PFSK-1 (cell line): Measurements from ENCODE around the gene CBX7.
A peak's percentile ranks its signal among the peaks of the same experiment; 100 is the strongest.

Experiments used
- FOXP2 ChIP-seq: optimal IDR thresholded peaks from 2 replicates; pipeline ENCODE3; 2011; ENCODE audit warnings: borderline replicate concordance, control low read depth, inconsistent platforms; ENCODE audit not compliant: insufficient read depth; ENCODE audit errors: extremely low read length, extremely low read depth
- POLR2AphosphoS5 ChIP-seq: IDR thresholded peaks from 2 replicates; pipeline ENCODE4 v1.6.1; 2012; ENCODE audit warnings: low read depth, mild to moderate bottlenecking, control low read depth, low read length, moderate library complexity
- SIN3A ChIP-seq: IDR thresholded peaks from 2 replicates; pipeline ENCODE4 v1.6.1; 2012; ENCODE audit warnings: mild to moderate bottlenecking, low read length, moderate library complexity, borderline replicate concordance; ENCODE audit not compliant: insufficient read depth
- TAF1 ChIP-seq: IDR thresholded peaks from 2 replicates; pipeline ENCODE4 v1.6.1; 2012; ENCODE audit warnings: low read length, control low read depth, borderline replicate concordance; ENCODE audit not compliant: insufficient read depth
- TF ChIP-seq, protein P1 (sequence below), 2 experiments: IDR thresholded peaks; 2 replicates each; pipeline versions ENCODE4 v1.6.1 to v1.8.0; 2011 to 2012; ENCODE audit warnings: low read depth in 2 of 2, low read length in 2 of 2, control low read depth in 1 of 2, inconsistent platforms in 1 of 2, mild to moderate bottlenecking in 1 of 2, moderate library complexity in 1 of 2; ENCODE audit not compliant: insufficient read depth in 1 of 2

Gene CBX7

DNA sequence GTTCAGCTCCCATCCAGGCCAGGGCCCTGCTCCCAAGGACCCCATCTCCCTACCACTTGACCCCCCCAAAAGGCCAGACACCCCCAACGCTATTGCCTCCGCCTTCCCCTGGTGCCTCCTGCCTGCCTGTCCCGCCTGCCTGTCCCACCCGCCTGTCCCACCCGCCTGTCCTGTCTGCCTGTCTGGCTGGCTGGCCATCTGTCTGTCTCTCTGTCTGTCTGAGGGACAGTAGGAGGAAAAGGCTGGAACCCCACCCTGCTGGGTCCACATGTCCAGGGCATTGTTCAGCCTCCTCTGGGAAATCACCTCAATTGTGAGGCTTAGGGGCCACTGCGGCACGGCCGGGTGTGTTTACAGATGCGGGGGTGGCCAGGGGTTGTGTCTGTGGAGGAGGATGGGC lies 25.3 kb upstream of the CBX7 start:
- TF ChIP-seq POLR2AphosphoS5: no peak
- no peak for TF ChIP-seq TAF1
- TF ChIP-seq, protein P1, sequence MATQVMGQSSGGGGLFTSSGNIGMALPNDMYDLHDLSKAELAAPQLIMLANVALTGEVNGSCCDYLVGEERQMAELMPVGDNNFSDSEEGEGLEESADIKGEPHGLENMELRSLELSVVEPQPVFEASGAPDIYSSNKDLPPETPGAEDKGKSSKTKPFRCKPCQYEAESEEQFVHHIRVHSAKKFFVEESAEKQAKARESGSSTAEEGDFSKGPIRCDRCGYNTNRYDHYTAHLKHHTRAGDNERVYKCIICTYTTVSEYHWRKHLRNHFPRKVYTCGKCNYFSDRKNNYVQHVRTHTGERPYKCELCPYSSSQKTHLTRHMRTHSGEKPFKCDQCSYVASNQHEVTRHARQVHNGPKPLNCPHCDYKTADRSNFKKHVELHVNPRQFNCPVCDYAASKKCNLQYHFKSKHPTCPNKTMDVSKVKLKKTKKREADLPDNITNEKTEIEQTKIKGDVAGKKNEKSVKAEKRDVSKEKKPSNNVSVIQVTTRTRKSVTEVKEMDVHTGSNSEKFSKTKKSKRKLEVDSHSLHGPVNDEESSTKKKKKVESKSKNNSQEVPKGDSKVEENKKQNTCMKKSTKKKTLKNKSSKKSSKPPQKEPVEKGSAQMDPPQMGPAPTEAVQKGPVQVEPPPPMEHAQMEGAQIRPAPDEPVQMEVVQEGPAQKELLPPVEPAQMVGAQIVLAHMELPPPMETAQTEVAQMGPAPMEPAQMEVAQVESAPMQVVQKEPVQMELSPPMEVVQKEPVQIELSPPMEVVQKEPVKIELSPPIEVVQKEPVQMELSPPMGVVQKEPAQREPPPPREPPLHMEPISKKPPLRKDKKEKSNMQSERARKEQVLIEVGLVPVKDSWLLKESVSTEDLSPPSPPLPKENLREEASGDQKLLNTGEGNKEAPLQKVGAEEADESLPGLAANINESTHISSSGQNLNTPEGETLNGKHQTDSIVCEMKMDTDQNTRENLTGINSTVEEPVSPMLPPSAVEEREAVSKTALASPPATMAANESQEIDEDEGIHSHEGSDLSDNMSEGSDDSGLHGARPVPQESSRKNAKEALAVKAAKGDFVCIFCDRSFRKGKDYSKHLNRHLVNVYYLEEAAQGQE (IDR thresholded peaks at IDR 0.05; ENCODE audit: insufficient read depth in 1 of 2, low read depth in 2 of 2, low read length in 2 of 2): no peak
- no peak for TF ChIP-seq SIN3A
- TF ChIP-seq FOXP2: no peak

DNA sequence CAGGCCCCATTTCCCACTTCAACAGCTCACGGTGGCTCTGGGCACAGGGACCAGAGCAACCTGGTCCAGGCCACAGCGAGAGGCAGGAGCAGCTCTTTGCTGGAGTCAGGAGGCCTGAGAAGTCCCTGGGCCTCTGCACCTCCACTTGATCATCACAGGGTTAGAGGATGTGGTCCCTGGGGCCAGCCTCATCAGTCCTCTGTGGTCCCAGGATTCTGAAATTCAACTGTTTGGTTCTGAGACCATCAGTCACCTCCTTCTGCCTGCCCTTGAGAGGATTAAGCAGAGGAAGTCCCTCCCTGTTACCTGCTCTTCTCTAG lies 24.9 kb upstream of the CBX7 start:
- TF ChIP-seq POLR2AphosphoS5: no peak
- no peak for TF ChIP-seq FOXP2
- TF ChIP-seq, protein P1 (IDR thresholded peaks at IDR 0.05; ENCODE audit: insufficient read depth in 1 of 2, low read depth in 2 of 2, low read length in 2 of 2): no peak
- no peak for TF ChIP-seq SIN3A
- TF ChIP-seq TAF1: no peak

DNA sequence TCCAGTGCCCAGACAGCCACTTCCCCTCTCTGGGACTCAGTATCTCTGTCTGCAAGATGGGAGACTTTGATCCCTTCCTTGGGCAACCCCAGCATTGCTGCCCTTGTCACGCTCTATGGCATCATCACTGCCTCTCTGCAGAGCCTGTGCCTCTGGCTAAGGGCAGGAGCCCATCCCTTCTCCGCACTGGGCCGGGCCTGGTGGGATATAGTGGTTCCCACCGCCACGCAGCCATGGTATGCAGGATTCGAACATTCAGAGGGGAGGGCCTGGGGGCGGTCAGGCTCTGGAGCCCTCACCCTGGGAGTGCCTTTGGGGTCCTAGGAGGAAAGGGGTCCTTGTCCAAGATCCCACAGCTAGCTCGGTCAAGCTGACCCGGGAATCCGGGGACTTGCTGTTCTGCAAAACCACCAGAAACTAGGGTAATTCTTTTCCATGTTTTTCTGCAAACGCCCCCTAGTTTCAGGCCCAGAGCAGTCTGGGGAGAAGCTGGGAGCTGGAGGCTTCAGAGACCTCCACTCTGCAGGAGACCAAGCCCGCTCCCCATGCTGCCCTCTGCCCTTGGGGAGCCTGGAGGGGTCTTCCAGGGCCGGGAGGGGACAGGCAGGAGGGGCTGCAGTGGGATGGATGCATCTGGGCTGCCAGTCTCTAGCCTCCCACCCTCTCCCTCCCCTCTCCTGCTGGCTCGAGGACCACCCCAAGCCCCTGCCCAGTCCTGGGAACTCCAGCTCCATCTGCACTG lies 24.4 kb upstream of the CBX7 start:
- TF ChIP-seq FOXP2 (no peak), SIN3A (no peak), POLR2AphosphoS5 (no peak), TAF1 (no peak)
- TF ChIP-seq, protein P1 (IDR thresholded peaks at IDR 0.05; ENCODE audit: insufficient read depth in 1 of 2, low read depth in 2 of 2, low read length in 2 of 2): no peak

DNA sequence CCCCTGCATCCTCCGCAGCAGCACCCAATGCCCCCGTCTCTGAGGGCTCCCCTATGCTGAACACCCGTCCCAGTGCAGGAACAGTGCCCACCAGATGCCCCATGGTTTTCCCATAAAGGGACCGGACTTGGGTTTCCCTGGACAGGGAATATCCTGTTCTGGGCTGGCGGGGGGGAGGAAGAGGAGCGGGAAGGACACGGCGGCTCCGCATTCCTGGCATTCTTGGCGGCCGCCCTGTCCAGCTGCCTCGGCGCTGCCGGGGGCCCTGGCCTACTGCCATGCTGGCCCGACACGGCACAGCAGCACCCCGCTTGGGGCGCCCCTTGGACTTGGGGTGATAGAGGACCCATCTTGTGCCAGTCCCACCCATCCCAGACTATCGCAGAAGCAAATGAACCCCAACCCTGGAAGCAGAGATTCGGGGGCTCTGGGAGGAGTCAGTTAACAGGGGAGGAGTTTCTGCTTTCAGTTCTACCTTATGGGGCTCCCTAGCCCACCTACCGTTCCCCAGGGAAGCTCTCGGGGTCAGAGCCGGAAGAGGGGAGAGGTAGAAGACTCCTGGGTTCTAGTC lies 23.7 kb upstream of the CBX7 start:
- TF ChIP-seq FOXP2 (peak; percentile 78), POLR2AphosphoS5 (no peak), SIN3A (no peak), TAF1 (no peak)

DNA sequence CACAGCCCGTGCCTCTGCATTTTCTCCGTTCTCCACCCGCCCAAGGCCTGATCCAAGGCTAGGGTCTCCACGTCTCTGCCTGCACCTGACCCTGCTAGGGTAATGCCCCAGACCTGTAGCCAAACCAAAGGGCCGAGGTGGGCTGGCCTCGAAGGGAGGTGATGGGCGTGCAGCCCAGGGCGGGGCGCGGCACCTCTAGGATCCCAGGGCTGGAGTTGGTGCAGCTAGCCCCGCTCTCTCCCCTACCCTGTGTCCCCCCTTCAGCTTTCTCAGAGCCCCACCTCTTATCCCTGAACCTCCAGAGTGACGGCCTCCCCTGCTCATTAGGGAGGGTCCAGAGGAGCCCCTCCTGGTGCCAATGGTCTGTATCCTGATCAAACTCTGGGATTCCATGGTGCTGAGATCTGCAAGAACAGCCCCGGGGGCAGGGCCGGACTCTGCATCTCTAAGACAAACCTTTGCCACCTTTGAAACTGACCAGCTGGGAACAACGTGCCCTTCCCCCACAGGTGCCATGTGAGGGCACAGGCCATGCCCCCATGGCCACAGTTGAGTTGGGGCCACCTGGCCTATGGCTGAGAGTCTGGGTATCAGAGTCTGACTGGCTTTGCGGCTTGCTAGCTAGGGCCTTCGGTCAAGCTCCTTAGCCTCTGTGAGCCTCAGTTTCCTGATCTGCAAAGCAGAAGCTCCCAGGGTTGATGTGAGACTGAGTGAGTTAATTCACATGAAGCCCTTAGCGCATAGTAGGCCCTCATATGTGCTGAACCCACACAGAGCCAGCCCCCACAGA lies 23.1 kb upstream of the CBX7 start:
- TF ChIP-seq SIN3A (no peak), POLR2AphosphoS5 (no peak), TAF1 (no peak), FOXP2 (no peak)
- TF ChIP-seq, protein P1 (IDR thresholded peaks at IDR 0.05; ENCODE audit: insufficient read depth in 1 of 2, low read depth in 2 of 2, low read length in 2 of 2): no peak
